HT1080 (cell line): ENCODE data around the gene STATH. TPM values are rescaled to one million over a fixed set of nuclear protein-coding genes. Genes with fewer than 3 reads are reported as not detected.

Experiments
- total RNA-seq: library from RNA; depleted of rRNA; stranded (reverse); fragments of >200 nt; shearing (Covaris generic); gene quantifications from 2 replicates; pipeline ENCODE4 v1.2.3, GENCODE V29; 2014; rRNA removed

Gene STATH
- total RNA-seq, 1 experiment from 2014 or later = not detected

Other genes starting within 250 kb of the STATH start
- 0.19 and 0.27 TPM in 2 replicates for gene SULT1B1, start 235.3 kb upstream of the STATH start, total RNA-seq
- gene SULT1E1, start 135.8 kb upstream of the STATH start, total RNA-seq = 0.11 TPM in 1 of 2 replicates, not detected in the other
- gene CSN1S1, start 64.9 kb upstream of the STATH start, total RNA-seq = not detected in 2 replicates
- gene CSN2, start 30.2 kb upstream of the STATH start, total RNA-seq = not detected in 2 replicates
- gene HTN3, start 32.5 kb downstream of the STATH start, total RNA-seq = 0.80 and 1.1 TPM in 2 replicates
- 0.19 TPM in 1 of 2 replicates, not detected in the other for gene HTN1, start 54.5 kb downstream of the STATH start, total RNA-seq
- gene PRR27, start 158.3 kb downstream of the STATH start, total RNA-seq = not detected in 2 replicates
- not detected in 2 replicates for gene ODAM, start 199.8 kb downstream of the STATH start, total RNA-seq
- not detected in 2 replicates for gene FDCSP, start 230.2 kb downstream of the STATH start, total RNA-seq
- not detected in 2 replicates for gene CSN3, start 246.6 kb downstream of the STATH start, total RNA-seq